Adrenal gland (tissue), 12 donors: ENCODE measurements around the gene HBS1L. TPM values are rescaled to one million over a fixed set of nuclear protein-coding genes. Genes with fewer than 3 reads are reported as not detected.

Source experiments
- DNase-seq, 7 donors: peaks; one replicate each; pipeline ENCODE4 v3.0.0-alpha.2; 2019 to 2020
- H3K27ac ChIP-seq, 5 donors: fragments of 200-600 bp; sonication (generic) in 4 of 5; 1 replicate in 3 of 5; 2 replicates in 2 of 5; pipeline versions ENCODE4 v1.5.1 to v1.8.0; 2016 to 2020; ENCODE audit warnings: mild to moderate bottlenecking in 1 of 5
- H3K27me3 ChIP-seq: fragments of 200-600 bp; 2 replicates; pipeline ENCODE4 v1.8.0; 2021
- H3K36me3 ChIP-seq, 2 donors: fragments of 200-600 bp; replicated peaks in 1 of 2; 1 replicate in 1 of 2; 2 replicates in 1 of 2; pipeline versions ENCODE4 v1.5.1 to v1.8.0; 2018 to 2022
- H3K4me1 ChIP-seq, 2 donors: fragments of 200-600 bp; replicated peaks in 1 of 2; 1 replicate in 1 of 2; 2 replicates in 1 of 2; pipeline versions ENCODE4 v1.5.1 to v1.8.0; 2018 to 2021
- H3K4me3 ChIP-seq, 4 donors: fragments of 200-600 bp; sonication (generic) in 3 of 4; one replicate each; pipeline ENCODE4 v1.5.1; 2016 to 2018
- H3K9me3 ChIP-seq, 3 donors: fragments of 200-600 bp; sonication (generic) in 1 of 3; replicated peaks in 1 of 3; 1 replicate in 2 of 3; 2 replicates in 1 of 3; pipeline versions ENCODE4 v1.5.1 to v1.8.0; 2016 to 2021
- CTCF ChIP-seq, 6 experiments: fragments of 450-650 bp in 4 of 6; fragments of 200-600 bp in 2 of 6; sonication (generic) in 1 of 6; IDR thresholded peaks; 1 replicate in 5 of 6; 2 replicates in 1 of 6; pipeline versions ENCODE4 v1.5.1 to v1.8.0; 2016 to 2021; ENCODE audit warnings: antibody characterized with exemption in 6 of 6, mild to moderate bottlenecking in 2 of 6, moderate library complexity in 1 of 6
- POLR2A ChIP-seq, 2 donors: fragments of 450-650 bp; IDR thresholded peaks; one replicate each; pipeline ENCODE4 v1.6.1; 2017; ENCODE audit warnings: antibody characterized with exemption in 2 of 2, mild to moderate bottlenecking in 2 of 2, moderate library complexity in 1 of 2
- WGBS, 4 donors: extraction: QIAGEN DNeasy Blood & Tissue Kit in 2 of 4; methylation state at CpG; one replicate each; pipeline versions ENCODE4 v1.1.5 to v1.1.7; 2013 to 2017; 5-methylcytosine and 5-hydroxymethylcytosine counted together
- intact Hi-C, 2 donors: fragments of 100-400 bp; cut with DNase I; formaldehyde crosslinking; loops; one replicate each; pipeline versions ENCODE4 v1.14.1 to v1.15.0; 2022 to 2023
- polyA plus RNA-seq, 3 donors: library from polyadenylated mRNA; stranded (reverse); fragments of 200-250 nt in 2 of 3; fragments of 350-450 nt in 1 of 3; fragmentation: Illumina TruSeq in 1 of 3; extraction: RNeasy Lipid Tissue Mini Kit (QIAGEN cat#74804) in 1 of 3; gene quantifications; one replicate each; pipeline ENCODE4 v1.2.3, GENCODE V29; 2013 to 2014
- total RNA-seq, 9 donors: library from RNA; depleted of rRNA in 4 of 9; stranded (reverse); fragments of >200 nt in 4 of 9; fragments of 120-200 nt in 1 of 9; fragmentation: NEBNext Ultra II Directional in 1 of 9; extraction: Animal tissue kit (Norgen Biotek cat#: 25700) in 1 of 9; gene quantifications; one replicate each; pipeline versions ENCODE4 v1.1.0 to v1.2.4, GENCODE V29; 2013 to 2023
- donor health status: healthy with polysubstance abuse.
- donor health status: Bipolar disorder and iron deficiency.
- donor health status: DM: yes; HTN: yes; CAD: no.
- donor health status: DM: no; HTN: no; CAD: no.
- donor health status: DM: no; HTN: no; CAD: no.
- donor health status: DM: yes; HTN: yes; CAD: no.

HBS1L gene
- total and polyA plus RNA-seq, 12 donors: 17.0 to 121 (median 58.4) TPM

DNA sequence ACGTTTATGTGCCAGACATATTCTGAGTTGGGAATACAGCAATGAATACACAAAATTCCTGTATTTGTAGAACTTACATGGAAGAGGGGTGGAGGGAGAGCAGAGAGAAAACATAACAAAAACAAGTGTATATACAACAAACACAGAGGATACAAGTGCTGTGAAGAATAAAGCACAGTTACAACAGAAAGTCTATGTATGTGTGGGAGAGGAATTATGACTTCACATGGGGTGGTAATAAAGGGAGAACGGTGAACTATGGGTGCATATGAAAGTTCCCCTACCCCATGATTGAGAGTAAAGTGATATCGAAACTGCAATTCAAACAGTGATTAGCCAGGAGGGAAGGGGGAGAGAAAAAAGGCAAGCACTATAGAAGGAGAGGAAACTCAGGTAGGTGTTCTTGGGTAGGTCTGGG lies 24.6 kb downstream of the HBS1L start:
- H3K27me3 ChIP-seq: no peaks in the 10 kb centered on the region
- no peaks in the 10 kb centered on the region for H3K9me3 ChIP-seq
- no peak for DNase-seq
- peaks cover 0 to 10% of the 10 kb centered on the region in 2 donors for H3K4me1 ChIP-seq
- whole genome bisulfite sequencing, 4 donors: 78 to 91% (median 87%) methylated on average over 3 of the region's 3 CpGs
- H3K27ac ChIP-seq: no peak overlapping the region
- TF ChIP-seq POLR2A (IDR thresholded peaks at IDR 0.05) (no peak), CTCF (IDR thresholded peaks at IDR 0.05) (no peak)
- intact Hi-C loops: no loop called here
- no peak overlapping the region for H3K4me3 ChIP-seq
- no peaks in the 10 kb centered on the region for H3K36me3 ChIP-seq

GRCh38 chr6:135025775-135026174 lies 28.8 kb downstream of the HBS1L start:
- H3K27ac ChIP-seq: no peak overlapping the region
- intact Hi-C loops: no loop called here

GRCh38 chr6:135025175-135025574 lies 29.4 kb downstream of the HBS1L start:
- no peaks in the 10 kb centered on the region for H3K4me1 ChIP-seq
- no peaks in the 10 kb centered on the region for H3K27me3 ChIP-seq
- no peaks in the 10 kb centered on the region for H3K9me3 ChIP-seq
- H3K4me3 ChIP-seq: no peak overlapping the region
- TF ChIP-seq CTCF (IDR thresholded peaks at IDR 0.05) (no peak), POLR2A (IDR thresholded peaks at IDR 0.05) (no peak)
- intact Hi-C loops: no loop called here
- H3K27ac ChIP-seq: no peak overlapping the region
- WGBS, 4 donors: 91 to 95% (median 93%) methylated on average over 2 of the region's 2 CpGs
- DNase-seq: no peak
- H3K36me3 ChIP-seq: no peaks in the 10 kb centered on the region

More at GRCh38 chr6:135025775-135026174, 28.8 kb downstream of the HBS1L start:
- Histone ChIP-seq H3K9me3 (no peaks in the 10 kb centered on the region), H3K36me3 (no peaks in the 10 kb centered on the region), H3K4me3 (no peak overlapping the region), H3K4me1 (no peaks in the 10 kb centered on the region), H3K27me3 (no peaks in the 10 kb centered on the region)
- 83 to 97% (median 93%) methylated on average over 2 of the region's 2 CpGs for WGBS, 4 donors
- no peak for TF ChIP-seq POLR2A (IDR thresholded peaks at IDR 0.05)
- no peak for TF ChIP-seq CTCF (IDR thresholded peaks at IDR 0.05)
- no peak for DNase-seq

GRCh38 chr6:135022050-135022697 lies 32.4 kb downstream of the HBS1L start:
- TF ChIP-seq CTCF (IDR thresholded peaks at IDR 0.05) (no peak), POLR2A (IDR thresholded peaks at IDR 0.05) (no peak)
- 78 to 88% (median 81%) methylated on average over 2 of the region's 2 CpGs for WGBS, 4 donors

More at GRCh38 chr6:135022050-135022697, 32.4 kb downstream of the HBS1L start:
- Histone ChIP-seq H3K9me3 (no peaks in the 10 kb centered on the region), H3K27me3 (no peaks in the 10 kb centered on the region), H3K27ac (no peak overlapping the region), H3K4me1 (no peaks in the 10 kb centered on the region), H3K36me3 (no peaks in the 10 kb centered on the region), H3K4me3 (no peak overlapping the region)
- intact Hi-C loops: no loop called here
- no peak for DNase-seq
